ENCODE measurements around the gene MAPK7.

Gene MAPK7

GRCh38 chr17:19412510-19412909 lies 34.2 kb downstream of the MAPK7 start:
- no peak overlapping the region for H3K27ac ChIP-seq
- CTCF ChIA-PET: interaction anchor here (1.7 kb wide), 1 partner anchor 49 kb away, joined by 4 read pairs; the partner anchor contains the start of gene B9D1
- DNase-seq (ENCODE audit: low spot score): no peak
- TF ChIP-seq, protein P1, sequence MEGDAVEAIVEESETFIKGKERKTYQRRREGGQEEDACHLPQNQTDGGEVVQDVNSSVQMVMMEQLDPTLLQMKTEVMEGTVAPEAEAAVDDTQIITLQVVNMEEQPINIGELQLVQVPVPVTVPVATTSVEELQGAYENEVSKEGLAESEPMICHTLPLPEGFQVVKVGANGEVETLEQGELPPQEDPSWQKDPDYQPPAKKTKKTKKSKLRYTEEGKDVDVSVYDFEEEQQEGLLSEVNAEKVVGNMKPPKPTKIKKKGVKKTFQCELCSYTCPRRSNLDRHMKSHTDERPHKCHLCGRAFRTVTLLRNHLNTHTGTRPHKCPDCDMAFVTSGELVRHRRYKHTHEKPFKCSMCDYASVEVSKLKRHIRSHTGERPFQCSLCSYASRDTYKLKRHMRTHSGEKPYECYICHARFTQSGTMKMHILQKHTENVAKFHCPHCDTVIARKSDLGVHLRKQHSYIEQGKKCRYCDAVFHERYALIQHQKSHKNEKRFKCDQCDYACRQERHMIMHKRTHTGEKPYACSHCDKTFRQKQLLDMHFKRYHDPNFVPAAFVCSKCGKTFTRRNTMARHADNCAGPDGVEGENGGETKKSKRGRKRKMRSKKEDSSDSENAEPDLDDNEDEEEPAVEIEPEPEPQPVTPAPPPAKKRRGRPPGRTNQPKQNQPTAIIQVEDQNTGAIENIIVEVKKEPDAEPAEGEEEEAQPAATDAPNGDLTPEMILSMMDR (conservative IDR thresholded peaks at IDR 0.05; ENCODE audit: low read depth): no peak
- POLR2A ChIA-PET (ENCODE audit: low non-redundant PET): no interaction called here

DNA sequence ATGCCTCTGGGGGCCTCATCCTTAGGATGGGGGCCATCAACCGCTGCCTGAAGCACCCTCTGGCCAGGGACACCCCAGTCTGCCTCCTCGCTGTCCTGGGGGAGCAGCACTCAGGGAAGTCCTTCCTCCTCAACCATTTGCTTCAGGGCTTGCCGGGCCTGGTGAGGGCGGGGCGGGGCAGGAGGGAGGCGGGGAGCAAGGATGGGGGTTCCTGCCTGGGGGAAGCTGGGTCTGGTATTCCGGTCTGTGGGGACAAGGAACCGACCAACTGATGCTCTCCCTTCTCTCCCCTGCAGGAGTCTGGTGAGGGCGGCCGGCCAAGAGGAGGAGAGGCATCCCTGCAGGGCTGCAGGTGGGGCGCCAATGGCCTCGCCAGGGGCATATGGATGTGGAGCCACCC lies 34.7 kb downstream of the MAPK7 start:
- ChIA-PET POLR2A (ENCODE audit: low non-redundant PET) (no interaction called here), CTCF (interaction anchor here (1.7 kb wide), 1 partner anchor 50 kb away, joined by 4 read pairs; the partner anchor contains the start of gene B9D1)
- no peak for DNase-seq (ENCODE audit: low spot score)
- H3K27ac ChIP-seq: no peak overlapping the region
- TF ChIP-seq, protein P1 (conservative IDR thresholded peaks at IDR 0.05; ENCODE audit: low read depth): no peak

- no peak overlapping the region for H3K27ac ChIP-seq
- DNase-seq (ENCODE audit: low spot score): no peak
- TF ChIP-seq, protein P1 (conservative IDR thresholded peaks at IDR 0.05; ENCODE audit: low read depth): no peak
- CTCF ChIA-PET: interaction anchor here (0.6 kb wide), 1 partner anchor 386 kb away, joined by 5 read pairs; no protein-coding TSS in a partner anchor
- POLR2A ChIA-PET (ENCODE audit: low non-redundant PET): no interaction called here
Observed at GRCh38 chr17:19413761-19414160, 35.5 kb downstream of the MAPK7 start.

- DNase-seq (ENCODE audit: low spot score): no peak
- CTCF ChIA-PET: interaction anchor here (0.6 kb wide), 1 partner anchor 385 kb away, joined by 5 read pairs; no protein-coding TSS in a partner anchor
- H3K27ac ChIP-seq: no peak overlapping the region
- POLR2A ChIA-PET (ENCODE audit: low non-redundant PET): no interaction called here
- TF ChIP-seq, protein P1 (conservative IDR thresholded peaks at IDR 0.05; ENCODE audit: low read depth): no peak
Observed at GRCh38 chr17:19414396-19415280, 36.3 kb downstream of the MAPK7 start.

DNA sequence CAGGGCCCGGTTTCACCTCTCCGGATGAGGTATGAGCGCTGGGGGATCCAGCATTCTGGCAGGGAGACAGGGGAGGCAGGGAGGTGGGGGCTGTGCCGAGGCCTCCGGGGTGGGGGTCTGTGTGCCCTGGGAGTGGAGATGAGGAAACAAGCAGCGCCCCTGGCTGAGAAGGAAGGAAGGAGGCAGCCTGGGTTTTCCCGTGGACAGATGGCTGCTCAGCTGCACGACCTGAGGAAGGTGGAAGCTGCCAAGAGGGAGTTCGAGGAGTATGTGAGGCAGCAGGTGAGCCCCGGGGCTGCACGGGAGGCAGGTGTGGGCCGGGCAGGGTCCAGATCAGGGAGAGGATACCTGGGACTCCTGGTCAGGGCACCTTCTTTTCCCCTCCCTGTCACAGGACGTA lies 37.0 kb downstream of the MAPK7 start:
- TF ChIP-seq, protein P1 (conservative IDR thresholded peaks at IDR 0.05; ENCODE audit: low read depth): no peak
- H3K27ac ChIP-seq: no peak overlapping the region
- DNase-seq (ENCODE audit: low spot score): no peak
- ChIA-PET CTCF (no interaction called here), POLR2A (ENCODE audit: low non-redundant PET) (no interaction called here)

- no peak for DNase-seq (ENCODE audit: low spot score)
- no peak overlapping the region for H3K27ac ChIP-seq
- ChIA-PET POLR2A (ENCODE audit: low non-redundant PET) (no interaction called here), CTCF (no interaction called here)
- TF ChIP-seq, protein P1 (conservative IDR thresholded peaks at IDR 0.05; ENCODE audit: low read depth): no peak
Observed at GRCh38 chr17:19415806-19416775, 37.8 kb downstream of the MAPK7 start.
